HG03060 (cell line): ENCODE results near the gene DPCD.

Experiments
- ATAC-seq: cut with Tn5 transposase; IDR thresholded peaks from one replicate; pipeline ENCODE4 v1.9.1; 2021; ENCODE audit warnings: low read depth, moderate number of reproducible peaks; ENCODE audit not compliant: unreplicated experiment

Gene DPCD

DNA sequence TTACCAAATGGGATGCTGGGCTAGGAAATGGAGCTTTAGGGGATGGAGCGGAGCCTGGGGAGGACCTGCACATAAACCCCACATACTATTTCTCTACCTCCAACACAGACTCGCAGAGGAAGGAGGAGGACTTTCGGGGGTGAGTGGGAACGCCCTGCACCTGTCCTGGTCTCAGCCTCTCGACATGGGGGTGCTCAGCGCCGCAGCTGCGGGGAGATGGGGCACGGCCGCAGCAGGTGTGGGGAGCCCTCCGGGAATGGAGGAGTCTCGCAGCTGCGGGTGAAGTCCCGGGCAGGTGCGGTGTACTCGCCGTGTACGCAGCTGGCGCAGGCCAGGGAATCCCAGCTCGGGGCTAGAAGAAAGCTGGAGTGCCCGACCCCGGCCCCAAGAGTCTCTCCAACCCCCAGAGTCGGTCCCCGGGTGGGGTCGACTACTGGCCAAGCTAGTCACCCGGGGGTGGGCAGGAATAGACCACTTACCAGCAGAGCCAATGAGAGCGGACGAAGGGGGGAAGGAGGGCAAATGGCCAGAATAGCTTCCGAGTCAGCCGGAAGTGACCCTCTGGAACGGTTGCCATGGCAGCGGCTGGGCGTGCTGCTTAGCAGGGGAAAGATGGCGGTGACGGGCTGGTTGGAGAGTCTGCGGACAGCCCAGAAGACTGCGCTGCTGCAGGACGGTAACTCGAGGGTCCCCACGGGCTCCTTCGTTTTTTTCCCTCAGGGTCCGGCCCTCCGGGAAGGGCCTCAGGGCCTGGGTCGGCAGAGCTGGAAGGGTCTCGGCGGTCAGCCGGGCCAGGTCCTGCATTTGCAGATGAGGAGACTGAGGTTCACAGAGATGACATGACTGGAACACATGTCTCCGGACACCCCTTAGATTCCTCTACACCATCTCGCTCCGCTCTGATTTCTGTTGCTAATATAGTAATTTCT, at the start of gene DPCD, which contains the start of gene POLL:
Gene DPCD, plus strand, starts transcription at position 597 of the 929 bp plus-strand sequence. Its CDS starts 16 bp downstream, at position 613.
Gene POLL, minus strand, starts transcription at position 533 of the 929 bp plus-strand sequence. CDS start 897 bp downstream, outside the sequence.
- ATAC-seq = peak; percentile 75

DNA sequence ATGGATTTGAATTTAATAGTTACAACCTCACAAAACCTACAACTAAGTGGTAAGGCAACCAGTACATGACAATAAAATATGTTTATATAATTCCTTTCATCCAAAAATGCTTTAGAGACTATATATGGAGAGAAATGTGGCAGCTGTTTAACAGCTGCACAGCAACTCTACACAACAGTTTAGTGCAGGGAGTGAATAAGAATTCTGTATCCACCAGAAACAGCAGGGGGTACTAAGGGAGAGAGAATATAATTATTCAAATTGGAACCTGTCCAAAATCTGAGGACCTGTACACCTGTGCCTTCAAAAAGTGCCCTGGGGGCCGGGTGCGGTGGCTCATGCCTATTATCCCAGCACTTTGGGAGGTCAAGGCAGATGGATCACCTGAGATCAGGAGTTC, 49.7 kb upstream of the DPCD start:
- ATAC-seq = no peak

DNA sequence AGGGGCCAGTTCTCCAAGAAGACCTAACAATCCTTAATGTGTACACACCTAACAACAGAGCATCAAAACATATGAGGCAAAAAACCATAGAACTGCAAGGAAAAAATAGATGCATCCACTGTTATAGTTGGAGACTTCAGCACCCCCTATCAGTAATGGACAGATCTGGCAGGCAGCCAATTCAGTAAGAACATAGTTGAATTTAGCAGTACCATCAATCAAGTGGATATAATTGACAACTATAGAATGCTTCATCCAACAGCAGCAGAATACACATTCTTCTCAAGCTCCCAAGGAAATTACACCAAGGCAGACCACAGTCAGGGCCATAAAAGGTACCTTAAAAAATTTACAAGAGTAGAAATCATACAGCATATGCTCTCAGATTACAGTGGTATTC, 42.2 kb upstream of the DPCD start:
- ATAC-seq = no peak

DNA sequence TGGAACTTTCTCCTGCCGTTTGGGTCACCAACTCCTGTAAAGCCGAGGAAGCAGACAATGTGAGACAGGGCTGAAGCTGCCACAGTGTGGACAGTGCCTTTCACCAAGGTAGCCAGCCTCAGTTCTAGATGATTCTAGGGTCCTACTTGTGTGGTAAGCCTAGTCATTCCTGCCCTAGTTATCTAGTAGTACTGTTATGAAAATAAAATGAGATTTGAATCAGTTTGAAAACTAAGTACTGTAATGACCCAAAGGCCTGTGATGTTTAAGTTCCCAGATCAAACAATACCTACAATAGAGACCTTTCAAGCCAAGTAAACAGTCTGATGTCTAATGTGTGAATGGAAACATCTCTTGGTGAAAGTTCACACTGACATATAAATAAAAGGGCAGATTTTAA, 37.2 kb upstream of the DPCD start:
- no peak for ATAC-seq

DNA sequence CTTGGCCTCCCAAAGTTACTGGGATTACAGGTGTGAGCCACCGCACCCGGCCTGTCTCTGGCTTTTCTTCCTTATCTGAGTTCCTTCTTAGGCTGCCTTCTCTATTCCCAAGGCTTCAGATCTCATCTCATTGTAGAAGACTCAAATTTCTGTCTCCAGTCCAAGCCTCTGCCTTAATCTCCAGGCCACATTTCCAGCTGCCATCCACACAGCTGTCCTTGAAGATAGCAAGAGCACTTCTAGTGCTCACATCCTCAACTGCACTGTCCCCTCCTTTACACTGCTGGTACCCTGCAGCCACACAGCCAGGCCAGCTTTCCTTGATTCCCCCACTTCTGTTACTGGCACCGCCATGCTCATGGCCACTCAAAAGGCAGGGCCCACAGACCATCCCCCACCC, 35.7 kb upstream of the DPCD start:
- no peak for ATAC-seq

DNA sequence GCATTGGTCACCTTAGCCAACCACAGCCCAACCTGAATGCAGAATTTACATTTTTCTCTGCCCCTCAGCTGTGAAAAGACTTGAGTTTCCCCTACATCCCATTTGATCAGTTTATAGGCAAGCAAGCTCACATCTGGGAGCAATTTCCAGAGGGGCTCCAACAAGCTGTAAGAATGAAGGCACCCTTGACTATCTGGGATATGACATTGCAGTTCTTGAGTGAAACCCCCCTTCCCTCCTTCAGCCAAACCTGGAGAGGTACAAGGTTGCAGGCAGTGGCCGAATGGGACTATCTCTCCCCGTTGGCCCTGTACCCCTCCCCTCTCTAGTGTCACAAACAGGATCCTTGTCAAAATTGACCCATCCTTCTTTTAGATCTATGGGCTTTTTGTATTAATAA, 30.6 kb upstream of the DPCD start:
- no peak for ATAC-seq

DNA sequence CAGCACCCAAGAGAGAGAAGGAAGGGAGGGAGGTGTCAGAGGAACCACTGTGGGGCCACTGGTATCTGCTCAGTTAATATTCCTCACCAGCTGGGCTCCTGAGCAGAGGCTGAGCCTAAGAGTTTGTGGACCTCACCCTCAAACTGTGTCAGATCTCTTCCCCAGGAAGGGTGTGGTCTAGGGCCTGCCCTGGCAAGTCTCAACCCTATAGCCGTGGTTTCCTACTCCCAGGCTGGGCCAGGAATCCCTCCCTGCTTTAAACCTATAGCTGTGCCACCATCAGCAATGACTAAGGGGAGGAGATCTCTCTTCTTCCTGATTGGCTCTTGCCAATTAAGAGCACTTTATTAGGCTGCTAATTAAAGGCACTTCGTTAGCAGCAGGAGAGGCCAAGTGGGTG, 29.9 kb upstream of the DPCD start:
- no peak for ATAC-seq

DNA sequence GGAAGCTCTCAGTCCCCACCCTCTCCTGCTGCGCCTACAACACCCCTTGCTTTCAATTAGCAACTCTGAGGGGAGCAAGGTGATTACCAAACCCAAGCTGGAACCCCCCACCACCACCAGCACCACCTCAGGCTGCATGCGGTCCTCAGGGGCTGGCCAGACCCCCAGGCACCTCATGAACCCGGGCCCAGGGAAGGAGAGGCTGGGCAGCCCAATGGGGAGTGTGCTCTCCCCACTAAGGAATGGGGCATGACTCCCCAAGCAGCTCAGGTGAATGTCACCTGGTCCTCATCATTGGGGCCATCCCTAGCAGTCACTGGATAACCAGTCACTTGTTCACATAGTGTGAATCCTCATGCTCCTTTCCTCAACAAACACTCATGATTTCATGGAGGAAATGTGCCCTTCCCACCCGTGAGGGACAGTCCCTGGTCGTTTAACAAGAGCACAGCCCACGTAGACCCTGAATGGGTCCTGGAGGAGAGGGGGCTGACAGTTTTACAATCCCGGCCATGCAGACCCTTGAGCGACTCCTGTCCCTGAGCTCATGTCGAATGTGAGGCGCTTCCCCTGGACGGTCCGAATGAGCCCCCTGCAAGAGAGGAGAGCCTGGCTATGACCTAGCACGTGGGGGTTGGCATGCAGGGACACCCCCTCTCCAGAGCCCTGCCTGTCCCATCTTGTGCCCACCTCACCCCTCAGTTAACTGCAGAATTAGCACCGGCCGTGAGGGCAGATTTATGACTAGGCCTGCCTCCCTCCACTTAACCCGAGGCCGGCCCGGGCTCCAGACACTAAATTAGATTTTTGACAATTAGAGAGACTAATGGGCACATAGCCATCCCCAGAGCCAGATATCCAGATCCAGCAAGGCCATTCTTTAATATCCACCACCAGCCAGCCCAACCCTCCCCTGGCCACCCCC, 29.2 kb upstream of the DPCD start:
- no peak for ATAC-seq

DNA sequence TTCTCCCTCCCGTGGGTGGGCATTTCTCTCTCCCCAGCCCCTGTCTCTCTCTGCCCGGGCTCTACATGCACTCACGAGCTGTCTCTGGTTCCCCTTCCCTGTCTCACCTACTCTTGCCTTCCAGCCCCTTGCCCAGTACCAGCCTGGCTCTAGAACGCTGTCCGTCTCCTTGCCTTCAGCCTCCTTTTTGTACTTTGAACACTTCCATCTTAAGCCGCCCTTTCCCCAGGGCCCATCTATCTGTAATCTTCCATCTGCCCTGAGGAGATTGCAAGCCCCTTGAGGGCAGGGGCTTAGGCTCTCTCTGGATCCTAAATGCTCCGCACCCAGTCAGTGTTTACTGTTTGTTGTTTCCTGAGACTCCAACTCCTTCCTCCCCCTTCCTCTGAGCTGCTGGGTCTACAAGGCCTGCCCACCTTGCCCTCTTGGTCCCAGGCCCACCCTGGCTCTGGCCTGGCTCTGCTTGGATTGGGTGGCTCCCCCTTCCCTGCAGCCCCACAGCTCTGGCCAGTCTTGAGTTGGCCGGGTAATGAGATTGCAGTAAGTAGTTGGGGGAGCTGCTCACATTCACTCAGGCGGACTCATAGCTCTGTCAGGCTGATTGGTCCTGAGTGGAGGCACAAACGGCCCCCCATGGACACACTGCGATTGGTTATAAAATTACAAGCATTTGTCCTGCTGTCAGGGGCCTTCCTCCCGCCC, 28.4 kb upstream of the DPCD start:
- no peak for ATAC-seq

DNA sequence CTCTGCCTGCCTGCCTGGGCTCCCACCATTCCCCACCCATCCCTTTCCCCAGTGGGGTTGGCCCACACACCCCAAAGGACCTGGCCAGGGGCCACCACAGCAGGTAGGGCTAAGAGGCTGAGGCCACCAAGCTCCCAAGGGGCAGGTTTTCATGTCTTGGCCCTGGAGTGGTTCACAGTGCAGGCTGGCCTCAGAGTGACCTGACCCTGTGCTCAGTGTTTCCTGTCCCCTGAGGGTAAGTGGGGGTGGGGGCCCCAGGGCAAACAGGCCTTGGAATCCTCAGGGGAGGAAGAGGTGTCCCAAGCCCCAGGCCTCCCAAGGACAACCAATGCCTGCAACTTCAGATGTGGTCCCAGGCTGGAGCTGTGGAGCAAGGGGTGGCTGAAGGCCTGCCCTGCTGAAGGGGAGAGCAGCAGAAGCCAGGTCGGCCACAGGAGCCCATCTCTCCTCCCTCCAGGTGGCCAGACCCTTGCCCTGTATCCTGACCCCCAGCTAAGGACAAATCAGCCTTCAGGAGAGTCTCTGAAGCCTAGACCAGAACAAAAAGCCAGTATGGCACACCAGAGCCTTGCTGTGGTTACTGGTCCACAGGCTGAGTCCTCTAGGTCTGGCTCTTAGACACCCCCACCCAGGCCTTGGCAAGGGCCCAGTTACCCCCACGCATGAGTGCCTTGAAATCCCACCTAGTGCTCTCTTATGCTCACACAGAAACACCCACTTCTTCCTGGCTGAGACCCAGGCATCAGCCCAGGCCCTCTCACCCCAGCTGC, 27.6 kb upstream of the DPCD start:
- no peak for ATAC-seq

DNA sequence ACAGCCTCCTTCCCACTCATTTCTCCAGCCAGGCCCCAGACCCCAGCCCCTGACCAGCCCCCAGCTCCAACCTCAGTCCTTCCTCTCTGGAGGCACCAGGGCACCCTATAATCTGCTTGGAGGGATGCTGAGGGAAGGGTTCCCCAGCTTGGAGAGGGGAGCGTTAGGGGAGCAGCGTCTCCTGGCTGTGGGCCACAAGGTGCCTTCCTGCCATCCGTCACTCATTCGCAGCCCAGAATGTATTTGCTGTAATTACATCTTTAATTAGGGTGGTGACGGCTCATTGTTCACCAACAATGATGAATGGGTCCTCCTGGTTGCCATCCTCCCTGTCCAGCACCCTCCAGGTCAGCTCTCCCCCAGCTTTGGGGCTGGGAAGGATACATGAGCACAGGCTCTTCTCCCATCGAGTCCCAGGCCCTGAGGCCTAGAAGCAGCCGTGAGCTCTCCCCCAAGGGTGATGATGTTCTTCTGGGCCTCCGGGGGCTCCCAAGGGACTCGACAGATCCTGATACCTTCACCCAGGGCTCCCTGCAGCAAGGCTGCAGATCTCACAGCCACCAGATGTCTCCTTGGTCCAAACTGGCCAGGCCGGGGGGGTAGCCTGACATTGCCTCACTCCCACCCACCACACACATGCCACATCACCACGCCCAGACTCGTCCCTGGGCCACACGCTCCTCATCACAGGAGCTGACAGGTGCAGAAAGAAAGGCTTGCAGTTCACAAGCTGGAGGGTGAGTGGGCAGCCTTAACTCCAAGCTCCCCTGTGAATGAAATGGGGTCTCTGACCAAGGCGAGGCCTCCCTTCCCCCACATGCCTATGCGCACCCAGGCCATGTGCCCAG, 26.8 kb upstream of the DPCD start:
- no peak for ATAC-seq

DNA sequence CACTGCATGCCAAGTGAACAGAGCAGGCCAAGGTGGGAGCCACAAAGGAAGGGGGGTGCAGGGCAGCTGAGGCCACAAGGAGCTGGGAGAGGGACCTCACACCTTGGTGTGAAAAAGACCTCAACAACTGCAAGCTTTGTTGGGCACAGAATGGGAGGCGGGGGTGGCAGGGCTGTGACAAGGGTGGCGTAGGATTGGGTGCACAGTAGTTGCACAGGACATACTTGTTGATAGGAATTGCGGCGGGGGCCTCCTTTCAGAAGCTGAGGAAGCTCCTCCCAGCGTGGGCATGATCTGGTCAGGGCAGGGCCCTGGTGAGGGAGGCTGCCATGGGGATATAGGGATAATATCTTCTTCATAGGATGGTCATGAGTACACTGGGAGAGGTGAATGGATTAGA, 25.9 kb upstream of the DPCD start:
- no peak for ATAC-seq

DNA sequence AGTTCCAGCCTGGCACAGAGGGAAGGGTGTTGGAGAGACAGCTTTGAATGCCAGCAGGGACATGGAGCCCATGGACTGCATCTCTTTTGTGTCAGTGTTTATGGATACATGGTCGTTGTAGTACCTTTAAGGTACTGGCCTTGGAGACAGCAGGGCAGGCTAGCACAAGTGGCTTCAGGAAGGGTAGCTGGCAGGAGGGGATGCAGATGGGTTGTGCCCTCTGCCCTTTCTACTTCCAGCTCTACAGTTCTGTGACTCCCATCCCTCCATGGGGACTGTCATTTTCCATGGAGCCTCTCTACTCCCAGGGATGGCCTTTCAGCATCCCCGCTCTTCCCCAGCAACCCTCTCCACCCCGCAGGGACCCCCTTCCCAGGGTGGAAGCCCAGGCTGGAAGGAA, 25.1 kb upstream of the DPCD start:
- ATAC-seq = no peak

DNA sequence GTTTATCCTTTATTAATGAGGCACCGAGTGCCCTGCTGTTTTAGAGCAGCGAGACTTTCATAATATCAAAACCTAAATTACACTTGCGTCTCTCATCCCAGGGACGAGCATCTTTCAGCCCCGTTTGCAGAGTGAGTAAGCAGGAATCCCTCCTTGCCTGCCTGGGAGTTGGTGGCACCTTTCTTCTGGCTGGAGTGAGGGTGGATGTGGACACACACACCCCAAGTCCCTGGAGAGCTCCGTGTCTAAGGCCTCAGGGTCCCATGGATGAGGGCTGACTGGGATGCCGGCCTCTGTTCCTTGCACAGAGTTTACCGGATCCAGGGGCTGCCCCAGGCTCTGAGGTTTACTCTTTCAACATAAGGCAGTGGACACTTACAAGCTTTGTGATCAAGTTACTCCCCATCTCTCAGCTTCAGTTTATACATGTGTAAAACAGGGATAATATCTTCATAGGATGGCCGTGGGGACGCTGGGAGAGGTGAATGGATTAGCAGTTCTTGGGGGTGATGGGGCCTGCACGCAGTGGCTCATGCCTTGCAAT, 24.6 kb upstream of the DPCD start:
- no peak for ATAC-seq

DNA sequence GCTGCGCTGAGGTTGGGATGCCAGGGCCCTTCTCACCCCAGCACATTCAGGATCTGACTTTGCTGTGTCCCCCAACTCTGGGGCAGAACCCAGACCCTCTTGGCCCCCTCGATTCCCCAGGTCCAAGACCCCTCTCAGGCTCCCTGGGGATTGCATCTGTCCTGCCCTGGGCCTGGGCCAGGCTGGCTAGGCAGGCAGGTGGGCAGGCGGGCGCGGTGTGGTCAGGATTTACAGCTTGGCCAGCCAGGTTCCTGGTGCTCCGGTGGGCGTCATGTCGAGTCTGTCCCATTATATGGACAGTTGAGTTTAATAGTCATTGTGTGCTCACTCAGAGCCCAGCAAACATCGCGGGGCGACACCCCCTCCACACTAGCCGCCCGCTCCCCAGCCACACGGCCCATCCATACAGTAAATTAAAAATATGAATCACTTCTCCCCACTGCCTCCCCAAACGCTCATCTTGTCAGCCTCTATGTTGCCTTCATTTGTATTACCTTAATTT, 23.6 kb upstream of the DPCD start:
- no peak for ATAC-seq

DNA sequence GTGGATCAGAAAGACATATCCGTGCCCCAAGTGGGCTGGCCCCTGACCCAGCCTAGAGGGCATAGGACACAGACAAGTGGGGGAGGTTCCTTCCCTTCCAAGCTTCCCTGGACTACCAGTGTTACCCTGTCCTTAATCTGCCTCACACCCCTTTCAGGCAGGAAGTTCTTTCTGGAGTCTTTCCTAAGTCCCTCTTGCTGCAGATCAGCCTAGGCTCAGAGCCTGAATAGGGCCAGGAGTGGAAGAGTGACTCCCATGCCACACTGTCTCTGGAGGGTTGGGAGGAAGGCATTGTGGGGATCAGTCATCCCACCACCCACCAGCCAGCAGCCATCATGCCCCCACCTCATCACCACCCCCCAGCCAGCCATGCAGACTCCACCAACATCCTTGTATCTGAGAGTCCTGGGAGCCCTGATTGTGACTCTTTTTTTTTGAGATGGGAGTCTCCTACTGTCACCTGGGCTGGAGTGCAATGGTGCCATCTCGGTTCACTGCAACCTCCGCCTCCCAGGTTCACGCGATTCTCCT, 22.7 kb upstream of the DPCD start:
- ATAC-seq = no peak

DNA sequence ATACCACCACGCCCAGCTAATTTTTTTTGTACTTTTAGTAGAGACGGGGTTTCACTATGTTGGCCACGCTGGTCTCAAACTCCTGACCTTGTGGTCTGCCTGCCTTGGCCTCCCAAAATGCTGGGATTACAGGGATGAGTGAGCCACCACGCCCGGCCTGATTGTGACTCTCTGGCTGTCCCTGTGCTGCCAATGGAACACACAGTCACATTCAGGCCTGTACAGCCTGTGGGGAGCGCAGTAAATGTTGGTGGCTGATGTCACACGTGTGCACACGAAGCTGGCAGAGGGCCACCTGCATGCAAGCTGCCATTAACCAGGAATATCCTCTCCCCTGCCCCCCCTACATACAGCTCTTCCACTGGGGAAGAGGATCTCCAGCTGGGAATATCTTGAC, 22.2 kb upstream of the DPCD start:
- ATAC-seq = no peak
